ENCODE results near the gene PLCD3. TPM values are rescaled to one million over a fixed set of nuclear protein-coding genes. Genes with fewer than 3 reads are reported as not detected.
"Not testable (repeated sequence)": the region's sequence is repeated elsewhere in the genome, so short reads cannot be mapped to it uniquely, and the experiment has no call there.

Gene PLCD3
- polyA plus RNA-seq, 6 donors from 2014 or later: not detected

GRCh38 chr17:45127207-45127547, 5.1 kb downstream of the PLCD3 start:
- H3K36me3 Mint-ChIP-seq: no peaks in the 10 kb centered on the region

GRCh38 chr17:45125509-45125908, 6.8 kb downstream of the PLCD3 start:
- no peak overlapping the region for H3K27ac Mint-ChIP-seq

More at GRCh38 chr17:45127207-45127547, 5.1 kb downstream of the PLCD3 start:
- Mint-ChIP-seq H3K27ac (no peak overlapping the region), H3K4me3 (no peak overlapping the region), H3K9me3 (no peaks in the 10 kb centered on the region), H3K27me3 (peaks cover 3 to 21% (median 11%) of the 10 kb centered on the region in 3 donors), H3K4me1 (peaks cover 0 to 7% (median 0%) of the 10 kb centered on the region in 3 donors)
- ATAC-seq (ENCODE audit: low read depth in 2 of 2) (no peak), DNase-seq (no peak)

GRCh38 chr17:45124797-45125122, 7.6 kb downstream of the PLCD3 start:
- not testable (repeated sequence) for H3K9me3 Mint-ChIP-seq; H3K4me3 Mint-ChIP-seq; DNase-seq; H3K4me1 Mint-ChIP-seq; H3K36me3 Mint-ChIP-seq; ATAC-seq (ENCODE audit: low read depth in 2 of 2)
- H3K27me3 Mint-ChIP-seq: peaks cover 0 to 23% (median 11%) of the 10 kb centered on the region in 3 donors
- peak overlapping the region in 1 of 6 donors; percentile 16 for H3K27ac Mint-ChIP-seq

More at GRCh38 chr17:45125509-45125908, 6.8 kb downstream of the PLCD3 start:
- H3K27me3 Mint-ChIP-seq: peaks cover 0 to 22% (median 15%) of the 10 kb centered on the region in 3 donors
- no peaks in the 10 kb centered on the region for H3K36me3 Mint-ChIP-seq
- H3K4me1 Mint-ChIP-seq: no peaks in the 10 kb centered on the region
- DNase-seq (no peak), ATAC-seq (ENCODE audit: low read depth in 2 of 2) (no peak)
- H3K4me3 Mint-ChIP-seq: no peak overlapping the region
- H3K9me3 Mint-ChIP-seq: no peaks in the 10 kb centered on the region

GRCh38 chr17:45123930-45124796, 8.2 kb downstream of the PLCD3 start:
- no peaks in the 10 kb centered on the region for H3K9me3 Mint-ChIP-seq
- no peak overlapping the region for H3K4me3 Mint-ChIP-seq
- H3K27me3 Mint-ChIP-seq: peaks cover 0 to 29% (median 11%) of the 10 kb centered on the region in 3 donors
- ATAC-seq (ENCODE audit: low read depth in 2 of 2) (no peak), DNase-seq (no peak)
- no peaks in the 10 kb centered on the region for H3K4me1 Mint-ChIP-seq
- no peaks in the 10 kb centered on the region for H3K36me3 Mint-ChIP-seq
- H3K27ac Mint-ChIP-seq: no peak overlapping the region

- ATAC-seq (ENCODE audit: low read depth in 2 of 2): no peak
- Mint-ChIP-seq H3K27me3 (peaks cover 0 to 31% (median 11%) of the 10 kb centered on the region in 3 donors), H3K27ac (peak overlapping the region in 1 of 6 donors; percentile 79), H3K9me3 (no peaks in the 10 kb centered on the region), H3K4me3 (no peak overlapping the region), H3K36me3 (no peaks in the 10 kb centered on the region), H3K4me1 (no peaks in the 10 kb centered on the region)
- no peak for DNase-seq
These were observed 9.1 kb downstream of the PLCD3 start for GRCh38 chr17:45123076-45123770.

- H3K27me3 Mint-ChIP-seq: peaks cover 0 to 37% (median 17%) of the 10 kb centered on the region in 3 donors
- no peak overlapping the region for H3K27ac Mint-ChIP-seq
- no peaks in the 10 kb centered on the region for H3K36me3 Mint-ChIP-seq
- DNase-seq: no peak
- ATAC-seq (ENCODE audit: low read depth in 2 of 2): no peak
- no peaks in the 10 kb centered on the region for H3K9me3 Mint-ChIP-seq
- no peak overlapping the region for H3K4me3 Mint-ChIP-seq
- H3K4me1 Mint-ChIP-seq: no peaks in the 10 kb centered on the region
These were observed 11.3 kb downstream of the PLCD3 start for GRCh38 chr17:45121055-45121454.

GRCh38 chr17:45120558-45120957, 11.8 kb downstream of the PLCD3 start:
- H3K4me3 Mint-ChIP-seq: no peak overlapping the region
- H3K27me3 Mint-ChIP-seq: peaks cover 0 to 41% (median 22%) of the 10 kb centered on the region in 3 donors
- no peak overlapping the region for H3K27ac Mint-ChIP-seq
- H3K4me1 Mint-ChIP-seq: no peaks in the 10 kb centered on the region
- ATAC-seq (ENCODE audit: low read depth in 2 of 2) (peak in 1 of 2 donors; percentile 23), DNase-seq (no peak)
- no peaks in the 10 kb centered on the region for H3K9me3 Mint-ChIP-seq
- H3K36me3 Mint-ChIP-seq: no peaks in the 10 kb centered on the region

- H3K27me3 Mint-ChIP-seq: peaks cover 0 to 41% (median 23%) of the 10 kb centered on the region in 3 donors
- H3K4me3 Mint-ChIP-seq: no peak overlapping the region
- no peaks in the 10 kb centered on the region for H3K4me1 Mint-ChIP-seq
- DNase-seq: no peak
- H3K27ac Mint-ChIP-seq: no peak overlapping the region
- H3K36me3 Mint-ChIP-seq: no peaks in the 10 kb centered on the region
- H3K9me3 Mint-ChIP-seq: no peaks in the 10 kb centered on the region
- no peak for ATAC-seq (ENCODE audit: low read depth in 2 of 2)
These were observed 12.4 kb downstream of the PLCD3 start for GRCh38 chr17:45119964-45120363.

- H3K9me3 Mint-ChIP-seq: no peaks in the 10 kb centered on the region
- ATAC-seq (ENCODE audit: low read depth in 2 of 2) (no peak), DNase-seq (no peak)
- H3K4me3 Mint-ChIP-seq: no peak overlapping the region
- no peaks in the 10 kb centered on the region for H3K4me1 Mint-ChIP-seq
- no peak overlapping the region for H3K27ac Mint-ChIP-seq
- peaks cover 0 to 41% (median 23%) of the 10 kb centered on the region in 3 donors for H3K27me3 Mint-ChIP-seq
- no peaks in the 10 kb centered on the region for H3K36me3 Mint-ChIP-seq
These were observed 13.6 kb downstream of the PLCD3 start for GRCh38 chr17:45118691-45119090.

- H3K4me1 Mint-ChIP-seq: no peaks in the 10 kb centered on the region
- ATAC-seq (ENCODE audit: low read depth in 2 of 2): no peak
- H3K36me3 Mint-ChIP-seq: no peaks in the 10 kb centered on the region
- DNase-seq: no peak
- H3K27ac Mint-ChIP-seq: no peak overlapping the region
- no peaks in the 10 kb centered on the region for H3K9me3 Mint-ChIP-seq
- H3K27me3 Mint-ChIP-seq: peaks cover 0 to 38% (median 23%) of the 10 kb centered on the region in 3 donors
- H3K4me3 Mint-ChIP-seq: no peak overlapping the region
These were observed 14.3 kb downstream of the PLCD3 start for GRCh38 chr17:45117848-45118646.

- no peaks in the 10 kb centered on the region for H3K9me3 Mint-ChIP-seq
- peaks cover 0 to 35% (median 23%) of the 10 kb centered on the region in 3 donors for H3K27me3 Mint-ChIP-seq
- H3K4me3 Mint-ChIP-seq: no peak overlapping the region
- no peaks in the 10 kb centered on the region for H3K36me3 Mint-ChIP-seq
- H3K27ac Mint-ChIP-seq: no peak overlapping the region
- peaks cover 0 to 2% (median under 1%) of the 10 kb centered on the region in 3 donors for H3K4me1 Mint-ChIP-seq
- ATAC-seq (ENCODE audit: low read depth in 2 of 2) (no peak), DNase-seq (no peak)
These were observed 15.0 kb downstream of the PLCD3 start for GRCh38 chr17:45117334-45117733.

- H3K4me1 Mint-ChIP-seq: peaks cover 4 to 10% (median 9%) of the 10 kb centered on the region in 3 donors
- no peak overlapping the region for H3K27ac Mint-ChIP-seq
- no peak overlapping the region for H3K4me3 Mint-ChIP-seq
- H3K36me3 Mint-ChIP-seq: no peaks in the 10 kb centered on the region
- peaks cover 0 to 29% (median 16%) of the 10 kb centered on the region in 3 donors for H3K27me3 Mint-ChIP-seq
- H3K9me3 Mint-ChIP-seq: no peaks in the 10 kb centered on the region
- ATAC-seq (ENCODE audit: low read depth in 2 of 2) (no peak), DNase-seq (no peak)
These were observed 15.8 kb downstream of the PLCD3 start for GRCh38 chr17:45116434-45117016.

- ATAC-seq (ENCODE audit: low read depth in 2 of 2): no peak
- no peaks in the 10 kb centered on the region for H3K36me3 Mint-ChIP-seq
- H3K4me1 Mint-ChIP-seq: peaks cover 8 to 17% (median 15%) of the 10 kb centered on the region in 3 donors
- no peak for DNase-seq
- H3K27ac Mint-ChIP-seq: peak overlapping the region in 1 of 6 donors; percentile 68
- H3K27me3 Mint-ChIP-seq: peaks cover 0 to 25% (median 12%) of the 10 kb centered on the region in 3 donors
- no peak overlapping the region for H3K4me3 Mint-ChIP-seq
- no peaks in the 10 kb centered on the region for H3K9me3 Mint-ChIP-seq
These were observed 16.4 kb downstream of the PLCD3 start for GRCh38 chr17:45115871-45116270.
